AG04450 (cell line): ENCODE data around the gene PROM2. TPM values are rescaled to one million over a fixed set of nuclear protein-coding genes. Genes with fewer than 3 reads are reported as not detected.
"Not testable (repeated sequence)": the region's sequence is repeated elsewhere in the genome, so short reads cannot be mapped to it uniquely, and the experiment has no call there.

Experiments
- CTCF ChIA-PET: fragments of 300-600, 350-600 bp; formaldehyde crosslinking; extraction: SDS; loops from one replicate; lab custom pipeline; 2022; ENCODE audit warnings: antibody characterized with exemption, inconsistent platforms; lab: Charles Lee
- POLR2A ChIA-PET: fragments of 350-600 bp; formaldehyde crosslinking; extraction: SDS; loops from one replicate; lab custom pipeline; 2021; ENCODE audit warnings: antibody characterized with exemption, inconsistent platforms; lab: Yijun Ruan, JAX
- DNase-seq: peaks from one replicate; pipeline ENCODE4 v3.0.0-alpha.2; 2011; ENCODE audit warnings: low read depth, low spot score
- H3K27ac ChIP-seq: one replicate; pipeline ENCODE4 v1.5.1; 2012; ENCODE audit warnings: low read depth, low read length, control low read depth
- H3K27me3 ChIP-seq: one replicate; pipeline ENCODE4 v1.6.0; 2012; ENCODE audit warnings: low read length; ENCODE audit not compliant: control insufficient read depth, insufficient read depth
- H3K4me3 ChIP-seq: 2 replicates; pipeline ENCODE4 v1.5.1; 2011; ENCODE audit warnings: mild to moderate bottlenecking, low read depth, low read length, control low read depth
- H3K9me3 ChIP-seq: 2 replicates; pipeline ENCODE4 v1.5.1; 2012; ENCODE audit warnings: low read length; ENCODE audit not compliant: control insufficient read depth, insufficient read depth
- CTCF ChIP-seq: IDR thresholded peaks from 2 replicates; pipeline ENCODE4 v1.5.1; 2011; ENCODE audit warnings: low read depth, low read length, control low read depth, inconsistent platforms
- polyA plus RNA-seq: library from polyadenylated mRNA; depleted of rRNA; stranded (reverse); fragments of >200 nt; gene quantifications from 2 replicates; pipeline ENCODE4 v1.2.3, GENCODE V29; 2011

PROM2 gene
- polyA plus RNA-seq, 1 experiment: 0.12 TPM

- ChIA-PET POLR2A (no interaction called here), CTCF (no interaction called here)
- no peak for TF ChIP-seq CTCF
These were observed 39.9 kb upstream of the PROM2 start for GRCh38 chr2:95234286-95234785.

GRCh38 chr2:95234816-95235215 lies 39.4 kb upstream of the PROM2 start:
- no peak overlapping the region for H3K4me3 ChIP-seq
- DNase-seq: no peak
- no peaks in the 10 kb centered on the region for H3K27me3 ChIP-seq
- H3K27ac ChIP-seq: no peak overlapping the region
- CTCF ChIA-PET: no interaction called here
- no peak for TF ChIP-seq CTCF
- H3K9me3 ChIP-seq: peaks cover 13% of the 10 kb centered on the region
- POLR2A ChIA-PET: no interaction called here

More at GRCh38 chr2:95234286-95234785, 39.9 kb upstream of the PROM2 start:
- Histone ChIP-seq H3K9me3 (peaks cover 13% of the 10 kb centered on the region), H3K27ac (no peak overlapping the region), H3K27me3 (no peaks in the 10 kb centered on the region), H3K4me3 (no peak overlapping the region)
- DNase-seq: no peak

- Histone ChIP-seq H3K4me3 (no peak overlapping the region), H3K9me3 (peaks cover 22% of the 10 kb centered on the region), H3K27me3 (no peaks in the 10 kb centered on the region), H3K27ac (no peak overlapping the region)
- no peak for TF ChIP-seq CTCF
- ChIA-PET POLR2A (no interaction called here), CTCF (no interaction called here)
- no peak for DNase-seq
These were observed 36.1 kb upstream of the PROM2 start for GRCh38 chr2:95238131-95238530.

GRCh38 chr2:95240091-95240490 lies 34.2 kb upstream of the PROM2 start:
- Histone ChIP-seq H3K27me3 (no peaks in the 10 kb centered on the region), H3K27ac (no peak overlapping the region), H3K9me3 (peaks cover 12% of the 10 kb centered on the region), H3K4me3 (no peak overlapping the region)
- no peak for TF ChIP-seq CTCF
- CTCF ChIA-PET: no interaction called here
- no peak for DNase-seq
- POLR2A ChIA-PET: no interaction called here

GRCh38 chr2:95240556-95240955 lies 33.7 kb upstream of the PROM2 start:
- POLR2A ChIA-PET: no interaction called here
- CTCF ChIA-PET: no interaction called here
- H3K4me3 ChIP-seq: no peak overlapping the region
- no peak overlapping the region for H3K27ac ChIP-seq
- H3K9me3 ChIP-seq: peaks cover 12% of the 10 kb centered on the region
- H3K27me3 ChIP-seq: no peaks in the 10 kb centered on the region
- DNase-seq: no peak
- TF ChIP-seq CTCF: no peak

GRCh38 chr2:95242084-95242483 lies 32.2 kb upstream of the PROM2 start:
- H3K27ac ChIP-seq, H3K4me3 ChIP-seq, POLR2A ChIA-PET, CTCF ChIA-PET, H3K27me3 ChIP-seq, DNase-seq: not testable (repeated sequence)
- peaks cover 12% of the 10 kb centered on the region for H3K9me3 ChIP-seq
